ENCODE results near the gene APOC3.

GRCh38 chr11:116832350-116833290 is 2.9 kb downstream of the APOC3 start:
- no peak for TF ChIP-seq POLR2A (IDR thresholded peaks at IDR 0.05)
- no peak for TF ChIP-seq CTCF (IDR thresholded peaks at IDR 0.05)
- no peak for TF ChIP-seq POLR2AphosphoS5 (IDR thresholded peaks at IDR 0.05)
